Measurements from ENCODE around the gene DGKB. TPM values are rescaled to one million over a fixed set of nuclear protein-coding genes. Genes with fewer than 3 reads are reported as not detected.

DGKB gene
- total RNA-seq, 1 donor from 2014 or later = not detected

DNA sequence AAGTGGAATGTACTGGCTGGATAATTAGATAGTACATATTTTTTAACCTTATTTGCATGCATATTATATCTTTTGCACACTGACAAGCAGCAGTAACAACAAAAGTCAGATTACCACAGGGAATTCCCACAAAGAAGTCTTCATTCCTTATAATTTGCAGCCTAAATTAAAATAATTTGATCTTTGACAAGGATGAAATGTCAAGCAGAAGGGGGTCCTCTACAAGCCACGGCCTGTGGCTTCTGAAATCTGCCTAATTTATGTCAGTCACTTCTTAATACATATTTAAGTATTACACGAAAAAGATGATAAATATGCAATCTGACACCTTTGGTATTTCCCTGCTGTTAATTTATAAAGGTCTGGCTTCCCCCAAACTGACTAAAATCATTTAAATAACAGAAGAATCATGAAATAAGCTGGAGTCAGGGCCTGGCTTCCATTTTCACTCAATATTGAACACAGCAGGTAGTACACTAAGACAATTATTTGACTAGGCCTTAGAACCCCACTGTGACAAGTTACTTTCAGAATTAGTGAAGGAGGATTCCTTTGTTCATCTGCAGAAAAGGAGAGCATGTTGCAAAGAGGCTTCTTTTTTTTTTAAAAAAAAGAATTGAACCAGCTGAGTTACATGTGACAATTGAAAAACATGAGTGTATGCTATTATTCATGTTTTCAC, 562.0 kb downstream of the DGKB start:
- Histone ChIP-seq H3K36me3 (no peaks in the 10 kb centered on the region), H3K4me3 (no peak overlapping the region), H3K9me3 (no peaks in the 10 kb centered on the region), H3K27me3 (no peaks in the 10 kb centered on the region), H3K4me1 (no peaks in the 10 kb centered on the region), H3K27ac (no peak overlapping the region)
- TF ChIP-seq, protein P1, sequence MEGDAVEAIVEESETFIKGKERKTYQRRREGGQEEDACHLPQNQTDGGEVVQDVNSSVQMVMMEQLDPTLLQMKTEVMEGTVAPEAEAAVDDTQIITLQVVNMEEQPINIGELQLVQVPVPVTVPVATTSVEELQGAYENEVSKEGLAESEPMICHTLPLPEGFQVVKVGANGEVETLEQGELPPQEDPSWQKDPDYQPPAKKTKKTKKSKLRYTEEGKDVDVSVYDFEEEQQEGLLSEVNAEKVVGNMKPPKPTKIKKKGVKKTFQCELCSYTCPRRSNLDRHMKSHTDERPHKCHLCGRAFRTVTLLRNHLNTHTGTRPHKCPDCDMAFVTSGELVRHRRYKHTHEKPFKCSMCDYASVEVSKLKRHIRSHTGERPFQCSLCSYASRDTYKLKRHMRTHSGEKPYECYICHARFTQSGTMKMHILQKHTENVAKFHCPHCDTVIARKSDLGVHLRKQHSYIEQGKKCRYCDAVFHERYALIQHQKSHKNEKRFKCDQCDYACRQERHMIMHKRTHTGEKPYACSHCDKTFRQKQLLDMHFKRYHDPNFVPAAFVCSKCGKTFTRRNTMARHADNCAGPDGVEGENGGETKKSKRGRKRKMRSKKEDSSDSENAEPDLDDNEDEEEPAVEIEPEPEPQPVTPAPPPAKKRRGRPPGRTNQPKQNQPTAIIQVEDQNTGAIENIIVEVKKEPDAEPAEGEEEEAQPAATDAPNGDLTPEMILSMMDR (IDR thresholded peaks at IDR 0.05) = no peak
- ATAC-seq (no peak), DNase-seq (no peak)
- intact Hi-C loops (cut with DNase I) = no loop called here

DNA sequence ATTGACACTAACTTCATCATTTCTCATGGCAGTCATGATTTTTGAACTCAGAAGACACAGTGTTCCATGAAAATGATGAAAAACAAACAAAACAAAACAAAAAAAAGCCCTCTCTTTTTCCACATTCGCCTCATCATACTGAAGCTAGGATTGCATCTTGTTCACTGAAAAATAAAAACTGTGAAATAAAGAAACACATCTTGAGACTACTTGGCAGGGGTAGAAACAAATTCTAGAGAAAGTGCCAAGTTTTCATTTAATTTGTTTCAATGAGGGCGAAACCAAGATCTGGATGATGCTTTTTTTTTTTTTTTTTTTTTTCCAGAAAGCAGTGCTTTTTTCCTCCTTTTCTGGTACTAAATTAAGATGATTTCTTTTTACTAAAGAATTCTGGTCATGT, 562.7 kb downstream of the DGKB start:
- no peaks in the 10 kb centered on the region for H3K27me3 ChIP-seq
- H3K4me1 ChIP-seq = no peaks in the 10 kb centered on the region
- H3K27ac ChIP-seq = no peak overlapping the region
- intact Hi-C loops (cut with DNase I) = no loop called here
- H3K4me3 ChIP-seq = no peak overlapping the region
- no peak for ATAC-seq
- TF ChIP-seq, protein P1 (IDR thresholded peaks at IDR 0.05) = no peak
- H3K36me3 ChIP-seq = no peaks in the 10 kb centered on the region
- H3K9me3 ChIP-seq = no peaks in the 10 kb centered on the region
- DNase-seq = no peak

DNA sequence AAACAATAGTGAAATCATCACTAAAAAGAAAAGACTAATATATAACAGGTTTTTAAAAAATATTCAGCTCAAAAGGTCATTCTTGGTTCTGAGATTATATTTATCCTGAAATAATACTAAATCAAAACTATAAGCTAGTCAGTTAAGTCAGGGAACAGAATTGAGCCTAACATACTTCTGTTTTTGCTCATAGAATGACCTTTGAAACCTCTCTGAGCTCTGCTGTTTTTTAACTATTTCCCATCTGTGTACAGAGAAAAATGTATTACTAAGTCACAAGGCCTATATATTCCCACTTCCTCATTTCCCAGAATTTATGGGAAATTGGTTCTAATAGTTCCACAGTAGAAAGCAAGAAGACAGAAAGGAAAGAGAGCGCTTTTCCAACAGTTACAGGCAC, 566.3 kb downstream of the DGKB start:
- no peak for DNase-seq
- Histone ChIP-seq H3K4me3 (no peak overlapping the region), H3K9me3 (no peaks in the 10 kb centered on the region), H3K27ac (no peak overlapping the region), H3K27me3 (no peaks in the 10 kb centered on the region), H3K4me1 (no peaks in the 10 kb centered on the region), H3K36me3 (no peaks in the 10 kb centered on the region)
- TF ChIP-seq, protein P1 (IDR thresholded peaks at IDR 0.05) = no peak
- no peak for ATAC-seq
- intact Hi-C loops (cut with DNase I) = no loop called here

DNA sequence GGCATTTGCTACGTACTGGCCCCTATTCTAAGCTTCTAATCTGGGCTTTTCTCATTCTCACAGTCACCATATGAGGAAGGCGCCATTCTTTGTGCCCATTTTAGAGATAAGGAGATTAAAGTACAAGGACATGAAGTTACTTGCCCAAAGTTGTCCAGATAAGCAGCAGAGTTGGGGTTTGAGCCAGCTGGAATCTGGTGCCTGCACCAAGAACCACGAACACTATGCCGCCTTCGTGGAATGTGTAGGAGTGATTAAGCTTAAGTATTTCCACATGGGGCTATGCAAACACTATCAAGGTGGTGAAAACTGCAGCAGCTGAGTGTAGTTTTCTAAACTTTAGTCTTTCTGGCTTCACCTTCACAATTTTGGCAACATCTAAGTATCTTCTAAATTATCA, 570.4 kb downstream of the DGKB start:
- no peak for DNase-seq
- Histone ChIP-seq H3K4me1 (no peaks in the 10 kb centered on the region), H3K27me3 (no peaks in the 10 kb centered on the region), H3K27ac (no peak overlapping the region), H3K4me3 (no peak overlapping the region), H3K9me3 (no peaks in the 10 kb centered on the region), H3K36me3 (no peaks in the 10 kb centered on the region)
- TF ChIP-seq, protein P1 (IDR thresholded peaks at IDR 0.05) = no peak
- intact Hi-C loops (cut with DNase I) = no loop called here
- ATAC-seq = peak; percentile 28

DNA sequence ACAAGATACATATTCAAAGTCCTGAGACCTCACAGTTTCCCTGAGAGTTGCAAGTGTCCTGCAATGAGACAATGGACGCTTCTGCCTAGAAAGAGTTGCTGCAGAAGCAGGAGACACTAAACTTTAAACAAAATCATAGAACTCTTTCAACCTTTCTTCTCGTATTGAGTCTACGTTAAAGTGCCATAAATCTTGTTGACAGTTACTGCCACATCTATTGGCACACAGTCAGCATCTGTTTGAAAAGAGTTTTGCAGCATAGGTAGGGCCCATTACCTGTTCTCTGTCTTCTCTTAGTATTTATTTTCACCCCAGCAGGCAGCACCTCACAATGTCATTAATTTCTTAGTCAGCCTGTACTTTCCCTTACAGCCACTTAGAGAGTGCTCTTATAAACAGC, 577.8 kb downstream of the DGKB start:
- ATAC-seq = no peak
- Histone ChIP-seq H3K4me3 (no peak overlapping the region), H3K36me3 (no peaks in the 10 kb centered on the region), H3K4me1 (no peaks in the 10 kb centered on the region), H3K27ac (no peak overlapping the region), H3K27me3 (no peaks in the 10 kb centered on the region), H3K9me3 (no peaks in the 10 kb centered on the region)
- intact Hi-C loops (cut with DNase I) = no loop called here
- DNase-seq = no peak
- TF ChIP-seq, protein P1 (IDR thresholded peaks at IDR 0.05) = no peak

DNA sequence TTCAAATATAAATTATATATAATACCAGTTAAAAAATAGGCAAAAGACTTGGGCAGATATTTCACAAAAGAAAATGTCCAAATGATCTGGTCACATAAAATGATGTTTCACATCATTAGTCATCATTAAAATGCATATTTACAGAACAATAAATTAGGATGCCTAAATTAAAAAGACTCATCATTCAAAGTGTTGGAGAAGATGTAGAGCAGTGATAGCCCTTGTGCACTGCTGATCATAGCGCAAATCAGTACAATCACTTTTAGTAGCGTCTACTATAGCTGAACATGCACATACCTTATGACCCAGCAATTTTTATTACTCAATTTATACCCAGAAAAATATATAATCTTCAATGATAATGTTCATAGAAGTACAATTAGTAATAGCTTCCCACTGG, 579.8 kb downstream of the DGKB start:
- TF ChIP-seq, protein P1 (IDR thresholded peaks at IDR 0.05) = no peak
- H3K27ac ChIP-seq = no peak overlapping the region

More for the DNA sequence above, 579.8 kb downstream of the DGKB start:
- Histone ChIP-seq H3K4me3 (no peak overlapping the region), H3K36me3 (no peaks in the 10 kb centered on the region), H3K9me3 (no peaks in the 10 kb centered on the region), H3K27me3 (no peaks in the 10 kb centered on the region), H3K4me1 (no peaks in the 10 kb centered on the region)
- intact Hi-C loops (cut with DNase I) = no loop called here
- no peak for ATAC-seq
- DNase-seq = no peak

Data from upper lobe of right lung (tissue), 1 donor.